Ovary (tissue), 3 donors: ENCODE results near the gene HOXA1.

Experiments used
- CTCF ChIP-seq, 3 donors: fragments of 450-650 bp in 2 of 3; fragments of 200-600 bp in 1 of 3; IDR thresholded peaks; one replicate each; pipeline versions ENCODE4 v1.5.1 to v1.8.0; 2016 to 2022; ENCODE audit warnings: antibody characterized with exemption in 3 of 3, mild to moderate bottlenecking in 1 of 3
- EP300 ChIP-seq: sonication (generic); formaldehyde crosslinking; IDR thresholded peaks from one replicate; pipeline ENCODE4 v1.6.1; 2017; ENCODE audit warnings: antibody characterized with exemption
- donor health status: DM: no; HTN: no; CAD: no.

GRCh38 chr7:27094304-27095049 lies 1.3 kb downstream of the HOXA1 start:
- TF ChIP-seq CTCF (IDR thresholded peaks at IDR 0.05) (no peak), EP300 (no peak)
